GM23338 (cell line): ENCODE measurements around the gene ENPP7. TPM values are rescaled to one million over a fixed set of nuclear protein-coding genes. Genes with fewer than 3 reads are reported as not detected.

Experiments used
- ATAC-seq: fragments of 200-7000 bp; cut with Tn5 transposase; 3 replicates; pipeline ENCODE4 v1.9.1; 2020
- DNase-seq: peaks from one replicate; pipeline ENCODE4 v3.0.0-alpha.2; 2015; ENCODE audit warnings: low spot score
- H2AFZ ChIP-seq: fragments of 200-600 bp; sonication (generic); 2 replicates; pipeline ENCODE4 v1.8.0; 2016; ENCODE audit warnings: antibody characterized with exemption, mild to moderate bottlenecking, moderate library complexity
- H3F3A ChIP-seq: fragments of 200-600 bp; sonication (generic); replicated peaks from 2 replicates; pipeline ENCODE4 v1.8.0; 2017; ENCODE audit warnings: antibody characterized with exemption, mixed run types, low read depth
- H3K27ac ChIP-seq: fragments of 200-600 bp; sonication (generic); 2 replicates; pipeline ENCODE4 v1.6.1; 2016; ENCODE audit warnings: low read depth
- H3K27me3 ChIP-seq: fragments of 200-600 bp; sonication (generic); 2 replicates; pipeline ENCODE4 v1.8.0; 2016; ENCODE audit warnings: mild to moderate bottlenecking, mixed run types, moderate library complexity; ENCODE audit not compliant: insufficient read depth
- H3K36me3 ChIP-seq: fragments of 200-600 bp; sonication (generic); 2 replicates; pipeline ENCODE4 v1.8.0; 2016; ENCODE audit warnings: mild to moderate bottlenecking; ENCODE audit not compliant: insufficient read depth
- H3K4me1 ChIP-seq: fragments of 200-600 bp; sonication (generic); 2 replicates; pipeline ENCODE4 v1.8.0; 2016; ENCODE audit warnings: mild to moderate bottlenecking, moderate library complexity; ENCODE audit not compliant: insufficient read depth
- H3K4me2 ChIP-seq: fragments of 200-600 bp; sonication (generic); 2 replicates; pipeline ENCODE4 v1.7.1; 2017; ENCODE audit warnings: mixed run types
- H3K4me3 ChIP-seq: fragments of 200-600 bp; sonication (generic); 2 replicates; pipeline ENCODE4 v1.6.1; 2016; ENCODE audit warnings: mixed run types
- H3K79me2 ChIP-seq: fragments of 200-600 bp; sonication (generic); replicated peaks from 2 replicates; pipeline ENCODE4 v1.8.0; 2017; ENCODE audit warnings: mild to moderate bottlenecking; ENCODE audit not compliant: insufficient read depth
- H3K9me2 ChIP-seq: fragments of 200-600 bp; sonication (generic); 2 replicates; pipeline ENCODE4 v1.8.0; 2017; ENCODE audit not compliant: insufficient read depth
- H4K20me1 ChIP-seq: fragments of 200-600 bp; sonication (generic); replicated peaks from 2 replicates; pipeline ENCODE4 v1.8.0; 2017; ENCODE audit warnings: mild to moderate bottlenecking; ENCODE audit not compliant: insufficient read depth
- H3K27ac Mint-ChIP-seq: 2 replicates; pipeline ENCODE4 v1.8.0; 2020; ENCODE audit warnings: inconsistent platforms, mild to moderate bottlenecking, moderate library complexity, mixed read lengths
- H3K27me3 Mint-ChIP-seq: 3 replicates; pipeline ENCODE4 v1.8.0; 2022; ENCODE audit warnings: low read depth, mild to moderate bottlenecking, moderate library complexity, mixed read lengths, inconsistent platforms; ENCODE audit not compliant: insufficient read depth, poor library complexity
- H3K36me3 Mint-ChIP-seq: 3 replicates; pipeline ENCODE4 v1.8.0; 2021; ENCODE audit warnings: low read depth, mild to moderate bottlenecking, inconsistent platforms, moderate library complexity, mixed read lengths
- H3K4me1 Mint-ChIP-seq: 3 replicates; pipeline ENCODE4 v1.8.0; 2020; ENCODE audit warnings: mild to moderate bottlenecking, inconsistent platforms, mixed read lengths
- H3K4me3 Mint-ChIP-seq: 3 replicates; pipeline ENCODE4 v1.8.0; 2021; ENCODE audit warnings: moderate library complexity, mild to moderate bottlenecking, inconsistent platforms, mixed read lengths
- H3K9me3 Mint-ChIP-seq: 3 replicates; pipeline ENCODE4 v1.8.0; 2020; ENCODE audit warnings: moderate library complexity, mild to moderate bottlenecking, inconsistent platforms, mixed read lengths
- CREB1 ChIP-seq: fragments of 250-450 bp; sonication (Bioruptor Pico); IDR thresholded peaks from 2 replicates; pipeline ENCODE4 v1.5.0; 2020; ENCODE audit warnings: low read depth, mild to moderate bottlenecking, moderate library complexity
- ETS1 ChIP-seq: IDR thresholded peaks from 2 replicates; pipeline ENCODE4 v1.6.1; 2016; ENCODE audit warnings: antibody characterized with exemption
- EZH2 ChIP-seq: fragments of 200-600 bp; sonication (generic); IDR thresholded peaks from one replicate; pipeline ENCODE4 v1.8.0; 2017; ENCODE audit warnings: antibody characterized with exemption, mild to moderate bottlenecking, low read depth; ENCODE audit not compliant: unreplicated experiment
- EZH2phosphoT487 ChIP-seq: fragments of 200-600 bp; sonication (generic); IDR thresholded peaks from one replicate; pipeline ENCODE4 v1.8.1; 2018; ENCODE audit warnings: antibody characterized with exemption; ENCODE audit not compliant: unreplicated experiment
- JUNB ChIP-seq: IDR thresholded peaks from one replicate; pipeline ENCODE4 v1.6.1; 2016; ENCODE audit warnings: antibody characterized with exemption; ENCODE audit not compliant: unreplicated experiment
- NANOG ChIP-seq: IDR thresholded peaks from 2 replicates; pipeline ENCODE4 v1.6.1; 2016; ENCODE audit warnings: antibody characterized with exemption, borderline replicate concordance
- POLR2AphosphoS5 ChIP-seq: IDR thresholded peaks from 2 replicates; pipeline ENCODE4 v1.6.1; 2016; ENCODE audit warnings: antibody characterized with exemption, low read depth
- STAT1 ChIP-seq: IDR thresholded peaks from one replicate; pipeline ENCODE4 v1.6.1; 2016; ENCODE audit warnings: antibody characterized with exemption; ENCODE audit not compliant: unreplicated experiment
- ZNF114 ChIP-seq: fragments of 250-450 bp; sonication (Bioruptor Pico); IDR thresholded peaks from 2 replicates; pipeline ENCODE4 v1.5.0; 2020; ENCODE audit warnings: mild to moderate bottlenecking, moderate library complexity
- ZNF331 ChIP-seq: fragments of 250-450 bp; sonication (Bioruptor Pico); IDR thresholded peaks from 2 replicates; pipeline ENCODE4 v1.5.0; 2020; ENCODE audit warnings: low read depth, mild to moderate bottlenecking, moderate library complexity
- ZNF462 ChIP-seq: fragments of 250-450 bp; sonication (Bioruptor Pico); IDR thresholded peaks from 2 replicates; pipeline ENCODE4 v1.5.0; 2020; ENCODE audit warnings: mild to moderate bottlenecking, moderate library complexity
- polyA plus RNA-seq: library from polyadenylated mRNA; unstranded; fragments of >200 nt; fragmentation: Nextera tagmentation; extraction: Ambion mirVana; gene quantifications from 2 replicates; pipeline ENCODE4 v1.2.1, GENCODE V29; 2016
- total RNA-seq: library from RNA; depleted of rRNA; stranded (reverse); fragments of >200 nt; shearing (Covaris generic); gene quantifications from 2 replicates; pipeline ENCODE4 v1.2.3, GENCODE V29; 2014
- TF ChIP-seq, protein P1 (sequence below), 2 experiments: fragments of 200-600 bp in 1 of 2; sonication (generic) in 1 of 2; conservative IDR thresholded peaks; 2 replicates each; pipeline versions ENCODE4 v1.5.1 to v1.6.1; 2016 to 2017; ENCODE audit warnings: antibody characterized with exemption in 2 of 2, low read depth in 2 of 2, mild to moderate bottlenecking in 2 of 2, moderate library complexity in 1 of 2
- TF ChIP-seq, protein P2 (sequence below): IDR thresholded peaks from one replicate; pipeline ENCODE4 v1.6.1; 2018; ENCODE audit warnings: antibody characterized with exemption; ENCODE audit not compliant: unreplicated experiment

Gene ENPP7
- total and polyA plus RNA-seq, 2 experiments from 2014 or later: not detected

DNA sequence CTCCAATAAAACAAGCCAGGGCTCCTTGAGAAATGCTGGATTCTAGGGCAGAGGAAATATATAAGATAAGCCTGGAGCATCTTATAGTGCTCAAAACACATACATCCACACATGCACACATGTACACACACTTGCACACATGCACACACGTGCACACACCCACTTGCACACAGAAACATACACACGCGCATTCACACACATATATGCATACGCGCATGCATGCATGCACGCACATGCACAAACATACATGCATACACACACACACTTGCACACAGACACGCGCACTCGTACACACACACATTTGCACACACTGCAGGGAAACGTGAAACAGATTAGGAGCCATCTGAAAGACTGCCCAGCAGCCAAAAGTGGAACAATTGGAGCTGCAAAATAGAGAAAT is 8.0 kb upstream of the ENPP7 start:
- no peaks in the 10 kb centered on the region for H3K36me3 Mint-ChIP-seq
- no peaks in the 10 kb centered on the region for H3F3A ChIP-seq
- H3K9me3 Mint-ChIP-seq: peaks cover 6% of the 10 kb centered on the region; the same call in 1 of the 3 replicates
- no peak overlapping the region for H3K4me3 ChIP-seq
- ATAC-seq (no peak), DNase-seq (no peak)
- H3K27me3 Mint-ChIP-seq: peaks cover 21% of the 10 kb centered on the region
- no peak overlapping the region for H3K27ac ChIP-seq
- no peaks in the 10 kb centered on the region for H3K9me2 ChIP-seq
- H3K36me3 ChIP-seq: no peaks in the 10 kb centered on the region
- H4K20me1 ChIP-seq: no peaks in the 10 kb centered on the region
- no peak overlapping the region for H3K4me2 ChIP-seq
- no peak overlapping the region for H3K27ac Mint-ChIP-seq
- no peak overlapping the region for H3K4me3 Mint-ChIP-seq
- TF ChIP-seq EZH2: no peak
- TF ChIP-seq CREB1: no peak
- no peak for TF ChIP-seq ZNF331 (CRISPR knock-in tag)
- TF ChIP-seq NANOG: no peak
- no peak for TF ChIP-seq ZNF114 (CRISPR knock-in tag)
- TF ChIP-seq EZH2phosphoT487: no peak
- TF ChIP-seq, protein P1, sequence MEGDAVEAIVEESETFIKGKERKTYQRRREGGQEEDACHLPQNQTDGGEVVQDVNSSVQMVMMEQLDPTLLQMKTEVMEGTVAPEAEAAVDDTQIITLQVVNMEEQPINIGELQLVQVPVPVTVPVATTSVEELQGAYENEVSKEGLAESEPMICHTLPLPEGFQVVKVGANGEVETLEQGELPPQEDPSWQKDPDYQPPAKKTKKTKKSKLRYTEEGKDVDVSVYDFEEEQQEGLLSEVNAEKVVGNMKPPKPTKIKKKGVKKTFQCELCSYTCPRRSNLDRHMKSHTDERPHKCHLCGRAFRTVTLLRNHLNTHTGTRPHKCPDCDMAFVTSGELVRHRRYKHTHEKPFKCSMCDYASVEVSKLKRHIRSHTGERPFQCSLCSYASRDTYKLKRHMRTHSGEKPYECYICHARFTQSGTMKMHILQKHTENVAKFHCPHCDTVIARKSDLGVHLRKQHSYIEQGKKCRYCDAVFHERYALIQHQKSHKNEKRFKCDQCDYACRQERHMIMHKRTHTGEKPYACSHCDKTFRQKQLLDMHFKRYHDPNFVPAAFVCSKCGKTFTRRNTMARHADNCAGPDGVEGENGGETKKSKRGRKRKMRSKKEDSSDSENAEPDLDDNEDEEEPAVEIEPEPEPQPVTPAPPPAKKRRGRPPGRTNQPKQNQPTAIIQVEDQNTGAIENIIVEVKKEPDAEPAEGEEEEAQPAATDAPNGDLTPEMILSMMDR (conservative IDR thresholded peaks at IDR 0.05; ENCODE audit: low read depth in 2 of 2): no peak
- no peak for TF ChIP-seq STAT1
- no peak for TF ChIP-seq JUNB
- no peak for TF ChIP-seq POLR2AphosphoS5
- no peak for TF ChIP-seq ETS1
- no peak for TF ChIP-seq ZNF462 (CRISPR knock-in tag)
- TF ChIP-seq, protein P2, sequence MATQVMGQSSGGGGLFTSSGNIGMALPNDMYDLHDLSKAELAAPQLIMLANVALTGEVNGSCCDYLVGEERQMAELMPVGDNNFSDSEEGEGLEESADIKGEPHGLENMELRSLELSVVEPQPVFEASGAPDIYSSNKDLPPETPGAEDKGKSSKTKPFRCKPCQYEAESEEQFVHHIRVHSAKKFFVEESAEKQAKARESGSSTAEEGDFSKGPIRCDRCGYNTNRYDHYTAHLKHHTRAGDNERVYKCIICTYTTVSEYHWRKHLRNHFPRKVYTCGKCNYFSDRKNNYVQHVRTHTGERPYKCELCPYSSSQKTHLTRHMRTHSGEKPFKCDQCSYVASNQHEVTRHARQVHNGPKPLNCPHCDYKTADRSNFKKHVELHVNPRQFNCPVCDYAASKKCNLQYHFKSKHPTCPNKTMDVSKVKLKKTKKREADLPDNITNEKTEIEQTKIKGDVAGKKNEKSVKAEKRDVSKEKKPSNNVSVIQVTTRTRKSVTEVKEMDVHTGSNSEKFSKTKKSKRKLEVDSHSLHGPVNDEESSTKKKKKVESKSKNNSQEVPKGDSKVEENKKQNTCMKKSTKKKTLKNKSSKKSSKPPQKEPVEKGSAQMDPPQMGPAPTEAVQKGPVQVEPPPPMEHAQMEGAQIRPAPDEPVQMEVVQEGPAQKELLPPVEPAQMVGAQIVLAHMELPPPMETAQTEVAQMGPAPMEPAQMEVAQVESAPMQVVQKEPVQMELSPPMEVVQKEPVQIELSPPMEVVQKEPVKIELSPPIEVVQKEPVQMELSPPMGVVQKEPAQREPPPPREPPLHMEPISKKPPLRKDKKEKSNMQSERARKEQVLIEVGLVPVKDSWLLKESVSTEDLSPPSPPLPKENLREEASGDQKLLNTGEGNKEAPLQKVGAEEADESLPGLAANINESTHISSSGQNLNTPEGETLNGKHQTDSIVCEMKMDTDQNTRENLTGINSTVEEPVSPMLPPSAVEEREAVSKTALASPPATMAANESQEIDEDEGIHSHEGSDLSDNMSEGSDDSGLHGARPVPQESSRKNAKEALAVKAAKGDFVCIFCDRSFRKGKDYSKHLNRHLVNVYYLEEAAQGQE: no peak
- peaks cover 5% of the 10 kb centered on the region; the same call in 2 of the 3 replicates for H3K4me1 Mint-ChIP-seq
- H3K27me3 ChIP-seq: no peaks in the 10 kb centered on the region
- H3K4me1 ChIP-seq: no peaks in the 10 kb centered on the region
- no peaks in the 10 kb centered on the region for H3K79me2 ChIP-seq
- no peak overlapping the region for H2AFZ ChIP-seq
